H9 (cell line): ENCODE results near the gene GNA15. TPM values are rescaled to one million over a fixed set of nuclear protein-coding genes. Genes with fewer than 3 reads are reported as not detected.

ENCODE experiments used
- DNase-seq: peaks from one replicate; pipeline ENCODE4 v3.0.0-alpha.2; 2017
- H2AFZ ChIP-seq: one replicate; pipeline ENCODE4 v1.6.1; 2013; ENCODE audit warnings: mild to moderate bottlenecking, low read length, control low read depth, moderate library complexity
- H2AK5ac ChIP-seq: 2 replicates; pipeline ENCODE4 v1.6.1; 2013; ENCODE audit warnings: low read length, control low read depth, mixed read lengths; ENCODE audit not compliant: insufficient read length
- H2BK120ac ChIP-seq: one replicate; pipeline ENCODE4 v1.6.1; 2013; ENCODE audit warnings: low read depth, mild to moderate bottlenecking, low read length, control low read depth, inconsistent platforms; ENCODE audit not compliant: poor library complexity, severe bottlenecking
- H2BK12ac ChIP-seq: 2 replicates; pipeline ENCODE4 v1.6.1; 2013; ENCODE audit warnings: low read length, control low read depth, mixed read lengths, low read depth; ENCODE audit not compliant: insufficient read length
- H2BK15ac ChIP-seq: 2 replicates; pipeline ENCODE4 v1.6.1; 2013; ENCODE audit warnings: low read depth, low read length, control low read depth
- H2BK20ac ChIP-seq: one replicate; pipeline ENCODE4 v1.6.1; 2013; ENCODE audit warnings: low read depth, mild to moderate bottlenecking, low read length, control low read depth, inconsistent platforms; ENCODE audit not compliant: poor library complexity, severe bottlenecking
- H2BK5ac ChIP-seq: 2 replicates; pipeline ENCODE4 v1.6.1; 2013; ENCODE audit warnings: low read length, control low read depth, mixed read lengths; ENCODE audit not compliant: insufficient read length
- H3K14ac ChIP-seq: 2 replicates; pipeline ENCODE4 v1.6.1; 2013; ENCODE audit warnings: low read length, control low read depth; ENCODE audit not compliant: insufficient read depth
- H3K18ac ChIP-seq: 2 replicates; pipeline ENCODE4 v1.6.1; 2013; ENCODE audit warnings: low read depth, mild to moderate bottlenecking, mixed read lengths, low read length, control low read depth; ENCODE audit not compliant: insufficient read length
- H3K23ac ChIP-seq: 2 replicates; pipeline ENCODE4 v1.6.1; 2013; ENCODE audit warnings: low read length, control low read depth, mixed read lengths, low read depth; ENCODE audit not compliant: insufficient read length
- H3K23me2 ChIP-seq: 2 replicates; pipeline ENCODE4 v1.6.1; 2013; ENCODE audit warnings: low read depth, mild to moderate bottlenecking, mixed read lengths, low read length, control low read depth; ENCODE audit not compliant: insufficient read length, poor library complexity, severe bottlenecking
- H3K27ac ChIP-seq: 2 replicates; pipeline ENCODE4 v1.5.1; 2013; ENCODE audit warnings: low read length, control low read depth, mixed read lengths, low read depth; ENCODE audit not compliant: insufficient read length
- H3K27me3 ChIP-seq: 2 replicates; pipeline ENCODE4 v1.6.1; 2013; ENCODE audit warnings: low read length, control low read depth, inconsistent platforms; ENCODE audit not compliant: insufficient read depth
- H3K4ac ChIP-seq: 2 replicates; pipeline ENCODE4 v1.6.1; 2013; ENCODE audit warnings: low read depth, mild to moderate bottlenecking, control low read depth, inconsistent platforms, low read length, moderate library complexity
- H3K4me1 ChIP-seq: 2 replicates; pipeline ENCODE4 v1.6.1; 2013; ENCODE audit warnings: low read length, control low read depth, inconsistent platforms; ENCODE audit not compliant: insufficient read depth
- H3K4me2 ChIP-seq: 2 replicates; pipeline ENCODE4 v1.6.1; 2013; ENCODE audit warnings: low read length, control low read depth, mixed read lengths; ENCODE audit not compliant: insufficient read length, insufficient read depth
- H3K56ac ChIP-seq: 2 replicates; pipeline ENCODE4 v1.6.1; 2013; ENCODE audit warnings: low read depth, mild to moderate bottlenecking, mixed read lengths, low read length, control low read depth; ENCODE audit not compliant: insufficient read length
- H3K79me1 ChIP-seq: 2 replicates; pipeline ENCODE4 v1.6.1; 2013; ENCODE audit warnings: low read depth, mild to moderate bottlenecking, moderate library complexity, low read length, control low read depth, inconsistent platforms; ENCODE audit not compliant: insufficient read depth, poor library complexity, severe bottlenecking
- H3K79me2 ChIP-seq: 2 replicates; pipeline ENCODE4 v1.6.1; 2013; ENCODE audit warnings: low read length, control low read depth, inconsistent platforms; ENCODE audit not compliant: insufficient read depth
- H3K9ac ChIP-seq: 2 replicates; pipeline ENCODE4 v1.6.1; 2013; ENCODE audit warnings: low read length, control low read depth, mixed read lengths; ENCODE audit not compliant: insufficient read length; ENCODE audit errors: extremely low read depth
- H3K9me3 ChIP-seq: one replicate; pipeline ENCODE4 v1.6.1; 2013; ENCODE audit warnings: low read depth, low read length, inconsistent platforms; ENCODE audit not compliant: control insufficient read depth
- H3T11ph ChIP-seq: one replicate; pipeline ENCODE4 v1.6.1; 2013; ENCODE audit warnings: mild to moderate bottlenecking, low read length, control low read depth, inconsistent platforms
- H4K20me1 ChIP-seq: one replicate; pipeline ENCODE4 v1.6.1; 2013; ENCODE audit not compliant: control insufficient read depth, insufficient read length, insufficient read depth
- H4K5ac ChIP-seq: 2 replicates; pipeline ENCODE4 v1.6.1; 2013; ENCODE audit warnings: low read depth, mild to moderate bottlenecking, mixed read lengths, low read length, control low read depth; ENCODE audit not compliant: insufficient read length
- H4K8ac ChIP-seq: replicated peaks from 2 replicates; pipeline ENCODE4 v1.6.1; 2013; ENCODE audit warnings: low read length, control low read depth, mixed read lengths, low read depth; ENCODE audit not compliant: insufficient read length
- H4K91ac ChIP-seq: 2 replicates; pipeline ENCODE4 v1.6.1; 2013; ENCODE audit warnings: low read depth, mild to moderate bottlenecking, moderate library complexity, mixed read lengths, low read length, control low read depth; ENCODE audit not compliant: insufficient read length
- H3K27ac Mint-ChIP-seq, 3 experiments: 2 replicates in 2 of 3; 3 replicates in 1 of 3; pipeline ENCODE4 v1.8.0; 2020 to 2021; ENCODE audit warnings: mixed read lengths in 3 of 3, mild to moderate bottlenecking in 1 of 3, moderate library complexity in 1 of 3
- H3K27me3 Mint-ChIP-seq: 2 replicates; pipeline ENCODE4 v1.8.0; 2021; ENCODE audit warnings: low read depth, mild to moderate bottlenecking, moderate library complexity, mixed read lengths
- H3K36me3 Mint-ChIP-seq, 3 experiments: 2 replicates in 2 of 3; 3 replicates in 1 of 3; pipeline ENCODE4 v1.8.0; 2020 to 2021; ENCODE audit warnings: low read depth in 3 of 3, mixed read lengths in 3 of 3; ENCODE audit not compliant: insufficient read depth in 1 of 3
- H3K4me1 Mint-ChIP-seq, 2 experiments: 2 replicates each; pipeline ENCODE4 v1.8.0; 2020; ENCODE audit warnings: mixed read lengths in 2 of 2
- H3K4me3 Mint-ChIP-seq, 2 experiments: 2 replicates in 1 of 2; 3 replicates in 1 of 2; pipeline ENCODE4 v1.8.0; 2020 to 2021; ENCODE audit warnings: mild to moderate bottlenecking in 2 of 2, mixed read lengths in 2 of 2, moderate library complexity in 1 of 2
- H3K9me3 Mint-ChIP-seq, 2 experiments: 2 replicates in 1 of 2; 3 replicates in 1 of 2; pipeline ENCODE4 v1.8.0; 2020; ENCODE audit warnings: mild to moderate bottlenecking in 2 of 2, mixed read lengths in 2 of 2, moderate library complexity in 1 of 2
- WGBS: extraction: QIAGEN DNeasy Blood & Tissue Kit; methylation state at CpG from one replicate; pipeline ENCODE4 v1.1.7; 2013; ENCODE audit warnings: missing lambda C conversion rate, low lambda C conversion rate, mixed read lengths; ENCODE audit not compliant: insufficient read length; ENCODE audit errors: extremely low coverage; 5-methylcytosine and 5-hydroxymethylcytosine counted together
- total RNA-seq: library from RNA; stranded (reverse); gene quantifications from 2 replicates; pipeline ENCODE4 v1.2.1, GENCODE V29; 2021
- TF ChIP-seq, protein P1 (sequence below): fragments of 200-600 bp; sonication (generic); conservative IDR thresholded peaks from 3 replicates; pipeline ENCODE4 v1.8.0; 2021; ENCODE audit warnings: antibody characterized with exemption, mild to moderate bottlenecking

The GNA15 gene
- total RNA-seq, 1 experiment from 2014 or later = not detected

DNA sequence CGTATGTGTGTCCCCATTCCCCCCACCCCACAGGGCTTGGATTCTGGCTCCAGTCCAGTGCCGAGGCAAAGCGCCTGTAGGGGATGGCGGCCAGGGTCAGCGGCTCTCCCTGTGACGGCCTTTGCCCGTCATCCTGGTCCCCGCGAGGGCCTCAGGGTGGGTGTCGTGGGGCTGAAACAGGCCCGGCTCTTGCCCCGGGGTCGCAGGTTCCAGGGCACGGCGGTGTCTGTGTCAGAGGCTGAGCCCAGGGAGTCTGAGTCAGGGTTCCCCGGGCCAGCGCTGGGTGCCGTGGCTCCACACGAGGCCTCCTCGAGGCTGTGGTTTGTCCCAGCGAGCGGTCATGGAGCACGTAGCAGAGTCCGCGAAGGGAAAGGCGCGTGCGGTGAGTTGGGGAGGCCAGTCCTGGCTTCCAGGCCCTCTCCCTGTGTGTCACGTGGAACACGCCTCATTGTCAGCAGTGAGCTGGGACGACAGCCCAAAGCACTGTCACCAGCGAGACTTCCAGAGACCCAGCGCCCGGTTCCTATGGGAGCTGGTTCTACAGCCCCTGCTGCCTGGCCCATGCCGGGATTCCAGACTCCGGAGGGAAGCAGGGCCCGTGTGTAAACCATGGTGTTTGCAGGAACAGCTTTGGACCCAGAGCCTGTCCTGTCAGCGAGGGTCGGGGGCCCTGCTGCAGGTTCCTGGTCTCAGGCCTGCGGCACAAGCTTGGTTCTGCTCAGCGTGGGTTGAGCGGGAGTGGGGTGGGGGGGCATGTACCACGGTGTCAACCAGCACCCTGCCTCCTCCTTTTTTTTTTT, 63.3 kb downstream of the GNA15 start:
- peaks cover 0 to 28% (median 18%) of the 10 kb centered on the region in 3 experiments; a peak in 5 of 7 replicates for H3K36me3 Mint-ChIP-seq
- no peak overlapping the region for H2BK120ac ChIP-seq
- TF ChIP-seq, protein P1, sequence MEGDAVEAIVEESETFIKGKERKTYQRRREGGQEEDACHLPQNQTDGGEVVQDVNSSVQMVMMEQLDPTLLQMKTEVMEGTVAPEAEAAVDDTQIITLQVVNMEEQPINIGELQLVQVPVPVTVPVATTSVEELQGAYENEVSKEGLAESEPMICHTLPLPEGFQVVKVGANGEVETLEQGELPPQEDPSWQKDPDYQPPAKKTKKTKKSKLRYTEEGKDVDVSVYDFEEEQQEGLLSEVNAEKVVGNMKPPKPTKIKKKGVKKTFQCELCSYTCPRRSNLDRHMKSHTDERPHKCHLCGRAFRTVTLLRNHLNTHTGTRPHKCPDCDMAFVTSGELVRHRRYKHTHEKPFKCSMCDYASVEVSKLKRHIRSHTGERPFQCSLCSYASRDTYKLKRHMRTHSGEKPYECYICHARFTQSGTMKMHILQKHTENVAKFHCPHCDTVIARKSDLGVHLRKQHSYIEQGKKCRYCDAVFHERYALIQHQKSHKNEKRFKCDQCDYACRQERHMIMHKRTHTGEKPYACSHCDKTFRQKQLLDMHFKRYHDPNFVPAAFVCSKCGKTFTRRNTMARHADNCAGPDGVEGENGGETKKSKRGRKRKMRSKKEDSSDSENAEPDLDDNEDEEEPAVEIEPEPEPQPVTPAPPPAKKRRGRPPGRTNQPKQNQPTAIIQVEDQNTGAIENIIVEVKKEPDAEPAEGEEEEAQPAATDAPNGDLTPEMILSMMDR = no peak
- no peak overlapping the region for H3K4ac ChIP-seq
- H4K20me1 ChIP-seq = no peaks in the 10 kb centered on the region
- WGBS = no CpG with 5 or more reads among the region's 43 CpGs
- no peak overlapping the region for H2BK20ac ChIP-seq
- no peak for DNase-seq
- no peaks in the 10 kb centered on the region for H3K9me3 Mint-ChIP-seq
- H3K27ac Mint-ChIP-seq = no peak overlapping the region
- H4K8ac ChIP-seq = no peak overlapping the region
- H3K27ac ChIP-seq = no peak overlapping the region
- no peak overlapping the region for H4K91ac ChIP-seq
- no peak overlapping the region for H3K9ac ChIP-seq
- H2BK5ac ChIP-seq = no peak overlapping the region
- H3K4me2 ChIP-seq = no peak overlapping the region
- H3K79me2 ChIP-seq = no peaks in the 10 kb centered on the region
- no peaks in the 10 kb centered on the region for H3K9me3 ChIP-seq
- no peaks in the 10 kb centered on the region for H3K4me1 ChIP-seq
- H2BK15ac ChIP-seq = no peak overlapping the region
- H3T11ph ChIP-seq = no peak overlapping the region
- no peak overlapping the region for H2AFZ ChIP-seq
- no peak overlapping the region for H3K56ac ChIP-seq
- no peak overlapping the region for H3K4me3 Mint-ChIP-seq
- no peak overlapping the region for H4K5ac ChIP-seq
- no peaks in the 10 kb centered on the region for H3K27me3 ChIP-seq
- H3K14ac ChIP-seq = no peak overlapping the region
- no peaks in the 10 kb centered on the region for H3K27me3 Mint-ChIP-seq
- H3K18ac ChIP-seq = no peak overlapping the region
- peaks cover 4% of the 10 kb centered on the region for H3K79me1 ChIP-seq
- no peaks in the 10 kb centered on the region for H3K23me2 ChIP-seq
- H2BK12ac ChIP-seq = no peak overlapping the region
- H3K23ac ChIP-seq = no peak overlapping the region
- no peaks in the 10 kb centered on the region for H3K4me1 Mint-ChIP-seq
- H2AK5ac ChIP-seq = no peak overlapping the region
